GM19467 (cell line): Measurements from ENCODE around the gene CHST4.
"Not testable (repeated sequence)": the region's sequence is repeated elsewhere in the genome, so short reads cannot be mapped to it uniquely, and the experiment has no call there.

Experiments used
- ATAC-seq: cut with Tn5 transposase; IDR thresholded peaks from one replicate; pipeline ENCODE4 v1.9.1; 2021; ENCODE audit warnings: mild to moderate bottlenecking, moderate library complexity; ENCODE audit not compliant: unreplicated experiment

Gene CHST4

GRCh38 chr16:71568551-71568950, 42.3 kb downstream of the CHST4 start:
- no peak for ATAC-seq

DNA sequence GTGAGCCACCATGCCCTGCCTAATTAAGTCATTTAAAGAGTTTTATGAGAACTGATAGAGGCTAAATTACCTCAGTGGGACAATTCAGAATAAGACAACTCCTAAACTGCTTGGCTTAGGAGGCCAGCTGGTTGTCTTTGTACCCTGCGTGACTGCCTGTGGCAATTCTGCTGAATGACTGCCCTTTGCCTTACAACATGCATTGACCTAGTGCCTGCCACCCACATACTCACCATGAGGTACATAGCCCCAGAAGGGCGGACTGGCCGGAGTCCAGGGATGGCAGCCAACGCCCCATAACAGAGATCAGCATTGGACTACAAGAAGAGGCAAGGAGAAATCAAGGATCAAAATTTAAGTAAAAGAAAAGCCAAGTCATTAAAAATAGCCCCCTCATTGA, 43.4 kb downstream of the CHST4 start:
- no peak for ATAC-seq

DNA sequence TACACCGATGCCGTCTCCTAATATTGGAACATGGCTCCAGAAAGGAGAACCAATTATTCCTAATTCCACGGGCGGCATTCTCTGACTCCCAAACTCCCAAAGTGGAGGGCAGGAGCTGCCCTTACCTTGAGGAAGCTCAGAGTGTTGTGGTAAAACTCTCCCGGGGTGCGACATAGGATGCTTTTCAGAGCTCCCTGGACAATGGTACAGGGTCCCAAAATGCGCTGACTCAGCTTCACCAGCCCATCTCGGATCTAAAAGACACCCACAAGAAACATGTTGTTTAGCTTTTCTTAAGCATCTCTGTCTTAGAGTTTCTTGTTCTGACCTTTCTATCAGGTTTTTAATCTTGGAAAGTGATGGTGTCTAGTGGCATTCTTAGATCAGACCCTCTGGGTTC, 43.9 kb downstream of the CHST4 start:
- no peak for ATAC-seq

DNA sequence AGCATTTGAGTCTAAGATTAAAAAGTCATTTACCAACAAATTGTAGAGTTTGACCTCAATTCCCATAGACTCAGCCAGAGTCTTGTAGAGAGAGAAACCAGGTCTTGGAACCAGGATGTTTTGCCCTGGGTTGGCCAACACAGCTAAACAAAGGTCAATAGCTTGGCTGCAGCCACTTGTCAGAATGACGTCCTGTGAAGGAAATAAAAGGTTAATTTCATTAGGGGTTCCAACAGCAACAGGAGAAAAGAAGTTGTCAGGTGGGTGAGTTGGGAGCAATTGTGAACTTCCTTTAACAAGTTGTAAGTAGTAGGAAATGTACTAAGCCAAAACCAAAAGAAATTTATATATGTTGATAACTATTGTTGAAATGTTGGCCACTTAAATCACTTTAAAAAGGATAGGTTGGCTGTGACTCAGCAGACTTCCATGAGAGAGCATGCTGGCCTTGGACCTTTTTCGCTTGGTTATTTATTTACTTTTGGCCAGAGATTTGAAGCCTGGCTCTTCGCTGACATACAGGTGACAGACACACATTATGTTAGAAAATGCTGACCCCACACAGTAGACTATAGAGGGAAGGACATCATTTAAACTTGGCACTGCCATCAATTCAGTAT, 46.4 kb downstream of the CHST4 start:
- no peak for ATAC-seq

GRCh38 chr16:71573387-71574094, 47.3 kb downstream of the CHST4 start:
- no peak for ATAC-seq

DNA sequence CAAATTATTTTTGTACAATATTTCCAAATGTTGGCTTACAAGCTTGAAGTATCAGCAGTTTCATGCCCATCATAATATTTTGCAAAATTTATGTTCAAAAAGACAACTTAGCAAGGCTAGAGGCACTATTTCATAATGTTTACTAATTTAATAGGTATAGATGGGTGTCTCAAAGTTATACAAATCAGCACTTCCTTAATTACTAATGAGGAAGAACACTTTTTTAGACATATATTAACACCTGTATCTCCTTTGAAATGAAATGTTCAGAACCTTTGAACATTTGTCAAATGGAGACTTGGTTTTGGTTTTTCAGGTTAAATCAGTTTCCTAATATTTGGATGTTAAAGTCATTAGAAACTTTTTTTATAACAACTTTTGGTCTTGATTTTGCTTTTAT, 48.5 kb downstream of the CHST4 start:
- ATAC-seq = no peak

GRCh38 chr16:71576971-71577370, 50.7 kb downstream of the CHST4 start, which contains the start of gene TAT:
Gene TAT, minus strand, starts transcription at chr16:71577092. Its CDS starts 677 bp downstream, at chr16:71576415.
- ATAC-seq = no peak

DNA sequence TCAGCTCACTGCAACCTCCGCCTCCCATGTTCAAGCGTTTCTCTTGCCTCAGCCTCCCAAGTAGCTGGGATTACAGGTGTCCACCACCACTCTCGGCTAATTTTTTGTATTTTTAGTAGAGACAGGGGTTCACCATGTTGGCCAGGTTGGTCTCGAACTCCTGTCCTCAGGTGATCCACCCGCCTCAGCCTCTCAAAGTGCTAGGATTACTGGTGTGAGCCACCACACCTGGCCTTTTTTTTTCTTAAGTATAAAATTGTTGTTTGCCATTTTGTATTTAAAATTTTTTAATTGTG, 56.3 kb downstream of the CHST4 start:
- not testable (repeated sequence) for ATAC-seq

DNA sequence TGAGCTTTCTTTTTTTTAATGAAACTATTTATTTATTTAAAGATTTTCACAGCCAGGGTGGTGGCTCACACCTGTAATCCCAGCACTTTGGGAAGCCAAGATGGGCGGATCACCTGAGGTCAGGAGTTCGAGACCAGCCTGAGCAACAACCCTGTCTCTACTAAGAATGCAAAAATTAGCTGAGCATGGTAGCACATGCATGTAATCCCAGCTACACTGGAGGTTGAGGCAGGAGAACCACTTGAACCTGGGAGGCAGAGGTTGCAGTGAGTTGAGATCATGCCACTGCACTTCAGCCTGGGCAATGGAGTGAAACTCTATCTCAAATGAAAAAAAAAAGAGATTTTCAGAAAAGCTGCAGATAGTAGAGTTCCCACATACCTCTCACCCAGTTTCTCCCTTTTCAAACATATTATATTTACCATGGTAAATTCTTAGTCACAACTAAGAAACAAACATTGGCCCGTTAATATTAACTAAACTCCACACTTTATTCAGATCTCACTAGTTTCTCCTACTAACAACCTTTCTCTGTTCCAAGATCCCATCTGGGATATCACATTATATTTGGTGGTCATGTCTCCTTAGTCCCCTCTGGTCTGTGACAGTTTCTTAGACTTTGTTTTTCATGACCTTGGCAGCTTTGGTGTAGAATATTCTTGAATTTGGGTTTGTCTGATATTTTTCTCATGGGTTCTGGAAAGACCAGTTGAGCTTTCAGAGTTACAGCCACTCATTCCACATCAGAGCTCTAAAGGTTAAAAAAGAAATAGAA, 58.5 kb downstream of the CHST4 start:
- ATAC-seq = no peak

DNA sequence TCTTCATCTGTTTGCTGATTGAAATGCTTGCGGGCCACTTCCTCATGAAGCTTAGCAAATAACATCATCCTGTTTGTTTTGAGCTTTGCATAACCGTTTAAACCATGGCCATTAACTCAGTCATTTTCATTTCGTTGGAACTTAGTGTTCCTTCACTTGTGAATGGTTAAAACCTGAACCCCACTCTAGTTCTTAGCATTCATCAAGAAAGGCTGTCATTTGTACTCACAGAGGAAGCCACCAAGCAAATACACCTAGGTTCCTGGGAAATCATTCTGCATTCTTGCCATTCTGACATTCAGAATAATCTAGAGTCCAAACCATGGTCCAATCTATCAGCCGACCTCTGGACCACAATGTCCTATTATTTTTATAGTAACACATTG, 59.1 kb downstream of the CHST4 start:
- no peak for ATAC-seq
